HepG2 (cell line): ENCODE measurements around the gene UVSSA. TPM values are rescaled to one million over a fixed set of nuclear protein-coding genes. Genes with fewer than 3 reads are reported as not detected.
A peak's percentile ranks its signal among the peaks of the same experiment; 100 is the strongest.

Experiments
- ATRX ChIP-seq: sonication (generic); formaldehyde crosslinking; IDR thresholded peaks from 2 replicates; pipeline ENCODE4 v1.4.0; 2020; ENCODE audit warnings: missing genetic modification reagents, borderline replicate concordance
- CAMTA2 ChIP-seq: sonication (generic); formaldehyde crosslinking; IDR thresholded peaks from 2 replicates; pipeline ENCODE4 v1.4.0; 2020; ENCODE audit warnings: mild to moderate bottlenecking, missing genetic modification reagents, borderline replicate concordance
- HNF4A ChIP-seq: sonication (generic); formaldehyde crosslinking; IDR thresholded peaks from 2 replicates; pipeline ENCODE4 v1.4.0; 2020; ENCODE audit warnings: missing genetic modification reagents
- MAZ ChIP-seq, 2 experiments: sonication (generic) in 1 of 2; formaldehyde crosslinking in 1 of 2; IDR thresholded peaks; 2 replicates each; pipeline versions ENCODE4 v1.5.0 to v1.6.1; 2012 to 2020; ENCODE audit warnings: low read depth in 2 of 2, mild to moderate bottlenecking in 2 of 2, borderline replicate concordance in 1 of 2, improper control_type of control experiment in 1 of 2, low read length in 1 of 2, missing genetic modification reagents in 1 of 2, moderate library complexity in 1 of 2
- MXI1 ChIP-seq: IDR thresholded peaks from 3 replicates; pipeline ENCODE4 v1.6.1; 2012; ENCODE audit warnings: low read depth, low read length, inconsistent platforms, borderline replicate concordance
- NKX3-1 ChIP-seq: sonication (generic); formaldehyde crosslinking; IDR thresholded peaks from 2 replicates; pipeline ENCODE4 v1.5.0; 2020; ENCODE audit warnings: missing genetic modification reagents
- NR2F1 ChIP-seq, 2 experiments: fragments of 450-650 bp in 1 of 2; formaldehyde crosslinking in 1 of 2; IDR thresholded peaks; 2 replicates each; pipeline versions ENCODE4 v1.5.0 to v1.6.1; 2016 to 2020; ENCODE audit warnings: mild to moderate bottlenecking in 1 of 2, missing compliant biosample characterization in 1 of 2, missing genetic modification reagents in 1 of 2, moderate library complexity in 1 of 2
- RBM39 ChIP-seq: fragments of 200-400 bp; formaldehyde crosslinking; IDR thresholded peaks from one replicate; pipeline ENCODE4 v1.6.1; 2018; ENCODE audit warnings: antibody characterized with exemption, mild to moderate bottlenecking, low read depth, low read length; ENCODE audit not compliant: poor library complexity, severe bottlenecking
- RELA ChIP-seq: sonication (generic); formaldehyde crosslinking; IDR thresholded peaks from 2 replicates; pipeline ENCODE4 v1.4.0; 2020; ENCODE audit warnings: missing genetic modification reagents
- SUZ12 ChIP-seq: fragments of 150-350 bp; IDR thresholded peaks from 2 replicates; pipeline ENCODE4 v1.6.1; 2014; ENCODE audit warnings: low read depth, low read length
- TAF1 ChIP-seq: sonication (generic); formaldehyde crosslinking; IDR thresholded peaks from 2 replicates; pipeline ENCODE4 v1.4.0; 2020; ENCODE audit warnings: missing genetic modification reagents
- TEAD2 ChIP-seq: sonication (generic); formaldehyde crosslinking; IDR thresholded peaks from 2 replicates; pipeline ENCODE4 v1.9.0; 2021; ENCODE audit warnings: missing genetic modification reagents
- TOPORS ChIP-seq: sonication (generic); formaldehyde crosslinking; IDR thresholded peaks from 2 replicates; pipeline ENCODE4 v1.8.0; 2023; ENCODE audit warnings: mild to moderate bottlenecking, missing genetic modification reagents
- ZNF101 ChIP-seq: sonication (generic); formaldehyde crosslinking; IDR thresholded peaks from 2 replicates; pipeline ENCODE4 v1.4.0; 2020; ENCODE audit warnings: mild to moderate bottlenecking, low read depth, missing genetic modification reagents, borderline replicate concordance
- polyA plus RNA-seq, 8 experiments: library from polyadenylated mRNA; depleted of rRNA in 3 of 8; stranded (reverse) in 7 of 8; unstranded in 1 of 8; fragments of >200 nt; fragmentation: Illumina TruSeq in 4 of 8; extraction: Trizol in 4 of 8; gene quantifications; 2 replicates each; pipeline versions ENCODE4 v1.2.1 to v1.2.3, GENCODE V29; 2011 to 2016; ENCODE audit warnings: low read depth in 4 of 8, missing spikeins in 1 of 8, mixed read lengths in 1 of 8; ENCODE audit not compliant: insufficient read depth in 1 of 8
- total RNA-seq, 5 experiments: library from RNA; depleted of rRNA; stranded (reverse); fragments of >200 nt; fragmentation: Illumina TruSeq; extraction: Trizol; gene quantifications; 2 replicates each; pipeline ENCODE4 v1.2.3, GENCODE V29; 2016; ENCODE audit warnings: low read depth in 1 of 5
- TF ChIP-seq, protein P1 (sequence below): sonication (generic); formaldehyde crosslinking; IDR thresholded peaks from 2 replicates; pipeline ENCODE4 v1.8.0; 2022; ENCODE audit warnings: mild to moderate bottlenecking, missing genetic modification reagents
- TF ChIP-seq, protein P2 (sequence below): sonication (generic); formaldehyde crosslinking; IDR thresholded peaks from 2 replicates; pipeline ENCODE4 v1.4.0; 2020; ENCODE audit warnings: missing genetic modification reagents
- TF ChIP-seq, protein P3 (sequence below): sonication (generic); formaldehyde crosslinking; IDR thresholded peaks from 2 replicates; pipeline ENCODE4 v1.5.0; 2020; ENCODE audit warnings: missing genetic modification reagents
- TF ChIP-seq, protein P4 (sequence below): sonication (generic); formaldehyde crosslinking; IDR thresholded peaks from 2 replicates; pipeline ENCODE4 v1.5.0; 2020; ENCODE audit warnings: missing genetic modification reagents
- TF ChIP-seq, protein P5 (sequence below): sonication (generic); formaldehyde crosslinking; IDR thresholded peaks from 2 replicates; pipeline ENCODE4 v1.5.1; 2020; ENCODE audit warnings: mild to moderate bottlenecking, missing genetic modification reagents, borderline replicate concordance

The UVSSA gene
- total and polyA plus RNA-seq, 2 of the 13 experiments (the other 11 are each of a cell fraction or from before 2014, with no cell fraction given), result 4.6 to 8.4 TPM

DNA sequence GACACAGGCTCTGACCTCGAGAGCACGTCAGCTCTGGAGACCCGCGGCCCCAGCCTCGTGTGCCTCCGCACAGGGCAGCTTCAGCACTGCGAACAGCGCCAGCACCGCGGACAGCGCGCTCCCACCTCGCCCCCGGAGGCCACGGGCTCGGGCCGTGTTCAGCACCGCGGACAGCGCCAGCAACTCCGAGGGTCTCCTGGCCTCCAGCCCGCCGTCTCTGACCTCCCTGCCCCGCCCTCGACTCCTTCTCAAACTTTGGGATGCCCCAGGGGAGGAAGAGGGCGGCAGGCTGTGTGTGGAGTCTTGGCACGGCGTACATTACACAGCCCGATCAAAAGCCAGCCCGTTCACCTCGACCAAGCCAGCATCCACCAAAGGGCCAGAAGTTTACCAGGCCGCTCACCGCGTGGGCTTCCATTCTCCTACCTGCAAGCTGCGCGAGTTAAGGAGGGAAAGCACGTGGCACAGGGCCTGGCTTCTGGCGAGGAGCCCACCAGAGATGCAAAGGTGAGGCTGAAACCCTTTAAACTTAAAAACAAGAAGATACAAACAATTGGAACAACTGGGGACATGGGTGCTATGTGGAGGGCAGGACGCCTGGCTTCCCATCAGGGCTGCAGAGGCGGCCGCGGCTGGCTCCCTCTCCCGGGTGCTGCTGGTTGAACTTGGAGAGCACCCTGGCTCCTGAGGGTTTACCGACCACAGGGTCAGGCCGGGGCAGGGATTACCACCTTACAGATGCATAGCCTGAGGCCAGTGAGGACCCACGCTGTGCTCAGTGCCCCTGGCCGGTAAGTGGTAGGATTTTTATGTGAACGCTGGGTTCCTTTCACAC, 63.7 kb downstream of the UVSSA start (continued):
- TF ChIP-seq MXI1 (peak; percentile 92; the same call in 2 of the 3 replicates), NKX3-1 (peak; percentile 100), ZNF101 (CRISPR knock-in tag) (peak; percentile 100), TOPORS (CRISPR knock-in tag) (peak; percentile 100), RELA (CRISPR knock-in tag) (peak; percentile 99), ATRX (CRISPR knock-in tag) (peak; percentile 99), TEAD2 (CRISPR knock-in tag) (peak; percentile 100), NR2F1 (CRISPR knock-in tag; IDR thresholded peaks at IDR 0.05) (peak; percentile 23 to 90; a peak in 2 of 4 replicates), MAZ (IDR thresholded peaks at IDR 0.05; ENCODE audit: borderline replicate concordance, low read depth, low read length) (peak; percentile 93), MAZ (CRISPR knock-in tag; IDR thresholded peaks at IDR 0.05; ENCODE audit: low read depth) (peak; percentile 100), SUZ12 (no peak), CAMTA2 (CRISPR knock-in tag) (peak; percentile 100), TAF1 (peak; percentile 96), RBM39 (no peak), HNF4A (peak; percentile 59)
- TF ChIP-seq, protein P1, sequence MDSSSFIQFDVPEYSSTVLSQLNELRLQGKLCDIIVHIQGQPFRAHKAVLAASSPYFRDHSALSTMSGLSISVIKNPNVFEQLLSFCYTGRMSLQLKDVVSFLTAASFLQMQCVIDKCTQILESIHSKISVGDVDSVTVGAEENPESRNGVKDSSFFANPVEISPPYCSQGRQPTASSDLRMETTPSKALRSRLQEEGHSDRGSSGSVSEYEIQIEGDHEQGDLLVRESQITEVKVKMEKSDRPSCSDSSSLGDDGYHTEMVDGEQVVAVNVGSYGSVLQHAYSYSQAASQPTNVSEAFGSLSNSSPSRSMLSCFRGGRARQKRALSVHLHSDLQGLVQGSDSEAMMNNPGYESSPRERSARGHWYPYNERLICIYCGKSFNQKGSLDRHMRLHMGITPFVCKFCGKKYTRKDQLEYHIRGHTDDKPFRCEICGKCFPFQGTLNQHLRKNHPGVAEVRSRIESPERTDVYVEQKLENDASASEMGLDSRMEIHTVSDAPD (CRISPR knock-in tag), result peak; percentile 96
- TF ChIP-seq, protein P2, sequence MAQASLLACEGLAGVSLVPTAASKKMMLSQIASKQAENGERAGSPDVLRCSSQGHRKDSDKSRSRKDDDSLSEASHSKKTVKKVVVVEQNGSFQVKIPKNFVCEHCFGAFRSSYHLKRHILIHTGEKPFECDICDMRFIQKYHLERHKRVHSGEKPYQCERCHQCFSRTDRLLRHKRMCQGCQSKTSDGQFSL (CRISPR knock-in tag), result peak; percentile 96
- TF ChIP-seq, protein P3, sequence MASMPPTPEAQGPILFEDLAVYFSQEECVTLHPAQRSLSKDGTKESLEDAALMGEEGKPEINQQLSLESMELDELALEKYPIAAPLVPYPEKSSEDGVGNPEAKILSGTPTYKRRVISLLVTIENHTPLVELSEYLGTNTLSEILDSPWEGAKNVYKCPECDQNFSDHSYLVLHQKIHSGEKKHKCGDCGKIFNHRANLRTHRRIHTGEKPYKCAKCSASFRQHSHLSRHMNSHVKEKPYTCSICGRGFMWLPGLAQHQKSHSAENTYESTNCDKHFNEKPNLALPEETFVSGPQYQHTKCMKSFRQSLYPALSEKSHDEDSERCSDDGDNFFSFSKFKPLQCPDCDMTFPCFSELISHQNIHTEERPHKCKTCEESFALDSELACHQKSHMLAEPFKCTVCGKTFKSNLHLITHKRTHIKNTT (CRISPR knock-in tag), result no peak
- TF ChIP-seq, protein P4, sequence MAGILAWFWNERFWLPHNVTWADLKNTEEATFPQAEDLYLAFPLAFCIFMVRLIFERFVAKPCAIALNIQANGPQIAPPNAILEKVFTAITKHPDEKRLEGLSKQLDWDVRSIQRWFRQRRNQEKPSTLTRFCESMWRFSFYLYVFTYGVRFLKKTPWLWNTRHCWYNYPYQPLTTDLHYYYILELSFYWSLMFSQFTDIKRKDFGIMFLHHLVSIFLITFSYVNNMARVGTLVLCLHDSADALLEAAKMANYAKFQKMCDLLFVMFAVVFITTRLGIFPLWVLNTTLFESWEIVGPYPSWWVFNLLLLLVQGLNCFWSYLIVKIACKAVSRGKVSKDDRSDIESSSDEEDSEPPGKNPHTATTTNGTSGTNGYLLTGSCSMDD, result peak; percentile 100
- TF ChIP-seq, protein P5, sequence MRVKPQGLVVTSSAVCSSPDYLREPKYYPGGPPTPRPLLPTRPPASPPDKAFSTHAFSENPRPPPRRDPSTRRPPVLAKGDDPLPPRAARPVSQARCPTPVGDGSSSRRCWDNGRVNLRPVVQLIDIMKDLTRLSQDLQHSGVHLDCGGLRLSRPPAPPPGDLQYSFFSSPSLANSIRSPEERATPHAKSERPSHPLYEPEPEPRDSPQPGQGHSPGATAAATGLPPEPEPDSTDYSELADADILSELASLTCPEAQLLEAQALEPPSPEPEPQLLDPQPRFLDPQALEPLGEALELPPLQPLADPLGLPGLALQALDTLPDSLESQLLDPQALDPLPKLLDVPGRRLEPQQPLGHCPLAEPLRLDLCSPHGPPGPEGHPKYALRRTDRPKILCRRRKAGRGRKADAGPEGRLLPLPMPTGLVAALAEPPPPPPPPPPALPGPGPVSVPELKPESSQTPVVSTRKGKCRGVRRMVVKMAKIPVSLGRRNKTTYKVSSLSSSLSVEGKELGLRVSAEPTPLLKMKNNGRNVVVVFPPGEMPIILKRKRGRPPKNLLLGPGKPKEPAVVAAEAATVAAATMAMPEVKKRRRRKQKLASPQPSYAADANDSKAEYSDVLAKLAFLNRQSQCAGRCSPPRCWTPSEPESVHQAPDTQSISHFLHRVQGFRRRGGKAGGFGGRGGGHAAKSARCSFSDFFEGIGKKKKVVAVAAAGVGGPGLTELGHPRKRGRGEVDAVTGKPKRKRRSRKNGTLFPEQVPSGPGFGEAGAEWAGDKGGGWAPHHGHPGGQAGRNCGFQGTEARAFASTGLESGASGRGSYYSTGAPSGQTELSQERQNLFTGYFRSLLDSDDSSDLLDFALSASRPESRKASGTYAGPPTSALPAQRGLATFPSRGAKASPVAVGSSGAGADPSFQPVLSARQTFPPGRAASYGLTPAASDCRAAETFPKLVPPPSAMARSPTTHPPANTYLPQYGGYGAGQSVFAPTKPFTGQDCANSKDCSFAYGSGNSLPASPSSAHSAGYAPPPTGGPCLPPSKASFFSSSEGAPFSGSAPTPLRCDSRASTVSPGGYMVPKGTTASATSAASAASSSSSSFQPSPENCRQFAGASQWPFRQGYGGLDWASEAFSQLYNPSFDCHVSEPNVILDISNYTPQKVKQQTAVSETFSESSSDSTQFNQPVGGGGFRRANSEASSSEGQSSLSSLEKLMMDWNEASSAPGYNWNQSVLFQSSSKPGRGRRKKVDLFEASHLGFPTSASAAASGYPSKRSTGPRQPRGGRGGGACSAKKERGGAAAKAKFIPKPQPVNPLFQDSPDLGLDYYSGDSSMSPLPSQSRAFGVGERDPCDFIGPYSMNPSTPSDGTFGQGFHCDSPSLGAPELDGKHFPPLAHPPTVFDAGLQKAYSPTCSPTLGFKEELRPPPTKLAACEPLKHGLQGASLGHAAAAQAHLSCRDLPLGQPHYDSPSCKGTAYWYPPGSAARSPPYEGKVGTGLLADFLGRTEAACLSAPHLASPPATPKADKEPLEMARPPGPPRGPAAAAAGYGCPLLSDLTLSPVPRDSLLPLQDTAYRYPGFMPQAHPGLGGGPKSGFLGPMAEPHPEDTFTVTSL (CRISPR knock-in tag), result peak; percentile 99
